ENCODE results near the gene HSPH1.

HSPH1 gene

GRCh38 chr13:31161557-31162150 is at the start of gene HSPH1:
TSS of gene HSPH1 (minus strand) at chr13:31161904. CDS start at chr13:31161582, 322 bp downstream.
- peak; percentile 99 for DNase-seq (ENCODE audit: low read depth, low spot score)

GRCh38 chr13:31209841-31210210 is 48.1 kb upstream of the HSPH1 start:
- DNase-seq (ENCODE audit: low read depth, low spot score): no peak

GRCh38 chr13:31209172-31209840 is 47.6 kb upstream of the HSPH1 start:
- DNase-seq (ENCODE audit: low read depth, low spot score): peak; percentile 52

- no peak for DNase-seq (ENCODE audit: low read depth, low spot score)
Measured at GRCh38 chr13:31208559-31209122, 46.9 kb upstream of the HSPH1 start.

GRCh38 chr13:31207661-31208552 is 46.2 kb upstream of the HSPH1 start:
- DNase-seq (ENCODE audit: low read depth, low spot score): no peak

GRCh38 chr13:31204592-31204991 is 42.9 kb upstream of the HSPH1 start:
- DNase-seq (ENCODE audit: low read depth, low spot score): no peak

- DNase-seq (ENCODE audit: low read depth, low spot score): no peak
Measured at GRCh38 chr13:31201341-31202031, 39.8 kb upstream of the HSPH1 start.

GRCh38 chr13:31200637-31200971 is 38.9 kb upstream of the HSPH1 start:
- DNase-seq (ENCODE audit: low read depth, low spot score): peak; percentile 53

GRCh38 chr13:31199849-31200636 is 38.3 kb upstream of the HSPH1 start, which contains the start of gene B3GLCT:
TSS of gene B3GLCT (plus strand) at chr13:31199975. CDS start at chr13:31200085, 110 bp downstream.
- peak; percentile 91 for DNase-seq (ENCODE audit: low read depth, low spot score)

- DNase-seq (ENCODE audit: low read depth, low spot score): no peak
Measured at GRCh38 chr13:31199527-31199848, 37.8 kb upstream of the HSPH1 start.

- no peak for DNase-seq (ENCODE audit: low read depth, low spot score)
Measured at GRCh38 chr13:31198519-31198918, 36.8 kb upstream of the HSPH1 start.

- no peak for DNase-seq (ENCODE audit: low read depth, low spot score)
Measured at GRCh38 chr13:31196992-31197391, 35.3 kb upstream of the HSPH1 start.

- no peak for DNase-seq (ENCODE audit: low read depth, low spot score)
Measured at GRCh38 chr13:31195616-31196015, 33.9 kb upstream of the HSPH1 start.

- no peak for DNase-seq (ENCODE audit: low read depth, low spot score)
Measured at GRCh38 chr13:31192306-31192705, 30.6 kb upstream of the HSPH1 start.

GRCh38 chr13:31191748-31192147 is 30.0 kb upstream of the HSPH1 start:
- no peak for DNase-seq (ENCODE audit: low read depth, low spot score)

- peak; percentile 36 for DNase-seq (ENCODE audit: low read depth, low spot score)
Measured at GRCh38 chr13:31184981-31185645, 23.4 kb upstream of the HSPH1 start.

GRCh38 chr13:31184451-31184850 is 22.7 kb upstream of the HSPH1 start:
- DNase-seq (ENCODE audit: low read depth, low spot score): no peak

- DNase-seq (ENCODE audit: low read depth, low spot score): no peak
Measured at GRCh38 chr13:31182987-31183386, 21.3 kb upstream of the HSPH1 start.

GRCh38 chr13:31179754-31180153 is 18.1 kb upstream of the HSPH1 start:
- DNase-seq (ENCODE audit: low read depth, low spot score): no peak

- DNase-seq (ENCODE audit: low read depth, low spot score): no peak
Measured at GRCh38 chr13:31179241-31179640, 17.5 kb upstream of the HSPH1 start.
